Measurements from ENCODE around the gene RXFP4.

The RXFP4 gene

DNA sequence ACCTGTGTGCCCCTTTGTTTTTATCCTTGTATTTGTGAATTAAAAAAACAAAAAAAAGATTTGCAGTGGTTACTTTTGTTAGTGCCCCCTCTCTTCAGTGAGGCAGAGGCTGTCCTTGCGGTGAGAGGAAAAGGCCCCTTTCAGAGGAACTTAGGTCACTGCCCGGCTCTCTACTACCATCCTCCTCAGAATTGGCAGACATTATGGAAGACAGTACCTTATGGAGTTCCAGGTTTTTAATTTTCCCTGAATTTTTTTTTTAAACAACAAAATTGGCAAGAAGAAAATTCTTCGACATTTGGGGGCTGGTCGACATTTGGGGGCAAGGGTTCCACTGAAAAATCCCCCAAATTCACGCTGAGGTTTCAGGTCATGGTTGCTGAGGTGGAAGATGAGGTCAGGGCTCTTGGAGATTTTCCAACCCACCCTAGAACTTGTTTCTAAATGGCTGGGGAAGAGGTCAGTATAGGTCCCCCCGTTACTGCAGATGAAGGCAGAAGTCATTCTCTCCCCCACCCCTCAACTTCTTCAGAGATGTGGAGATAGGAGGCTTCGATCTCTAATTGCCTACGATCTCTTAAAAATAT lies 5.3 kb downstream of the RXFP4 start:
- TF ChIP-seq CTCF (IDR thresholded peaks at IDR 0.05; ENCODE audit: insufficient read depth, low read depth, low read length, missing control alignments): no peak
- DNase-seq (ENCODE audit: low read depth): no peak
- H3K4me3 ChIP-seq (ENCODE audit: low read depth, low read length): 0 out of 2 replicates have a peak overlapping the region, but pooled peaks have one; percentile 7

DNA sequence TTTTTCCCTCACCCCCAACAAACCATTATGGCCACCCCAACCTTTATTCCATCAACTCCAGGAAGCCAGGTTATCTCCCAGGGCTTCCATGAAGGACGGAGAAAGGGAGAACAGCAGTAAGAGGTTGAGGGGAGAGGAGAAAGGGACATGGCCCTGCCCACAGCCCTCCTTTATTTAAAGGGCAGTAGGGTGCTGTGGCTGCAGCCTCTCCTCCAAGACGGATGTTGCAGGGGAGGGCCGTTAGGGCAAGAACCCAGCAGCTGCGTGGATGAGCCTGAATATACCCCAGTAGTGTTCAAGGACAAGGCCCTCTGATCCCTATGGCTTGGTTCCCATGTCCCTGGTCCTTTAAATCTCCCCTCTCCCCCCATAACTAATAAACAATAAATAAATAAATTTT lies 5.9 kb downstream of the RXFP4 start:
- DNase-seq (ENCODE audit: low read depth): no peak

DNA sequence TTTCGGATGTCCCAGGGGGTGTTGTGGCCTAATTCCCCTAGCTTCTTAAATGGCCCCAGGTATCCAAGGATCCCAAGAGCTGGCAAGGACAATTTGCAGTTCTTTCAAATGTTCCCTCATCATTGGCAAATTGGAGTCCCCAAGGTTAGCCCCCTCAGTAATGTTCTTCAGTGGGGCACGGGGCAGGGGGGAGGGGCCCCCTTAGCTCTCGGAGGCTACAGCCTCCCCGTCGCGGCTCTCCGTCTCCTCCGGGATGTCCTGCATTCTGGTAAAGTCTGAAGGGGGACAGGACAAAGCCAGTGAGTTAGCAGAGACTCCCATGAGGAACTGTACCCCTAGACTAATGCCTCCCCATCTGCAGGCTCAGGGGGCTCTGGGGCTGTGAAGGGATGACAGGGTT lies 6.3 kb downstream of the RXFP4 start:
- DNase-seq (ENCODE audit: low read depth): no peak
- no peak overlapping the region for H3K4me3 ChIP-seq (ENCODE audit: low read depth, low read length)
- TF ChIP-seq CTCF (IDR thresholded peaks at IDR 0.05; ENCODE audit: insufficient read depth, low read depth, low read length, missing control alignments): no peak

More for the DNA sequence above, 5.9 kb downstream of the RXFP4 start:
- no peak for TF ChIP-seq CTCF (IDR thresholded peaks at IDR 0.05; ENCODE audit: insufficient read depth, low read depth, low read length, missing control alignments)
- no peak overlapping the region for H3K4me3 ChIP-seq (ENCODE audit: low read depth, low read length)

DNA sequence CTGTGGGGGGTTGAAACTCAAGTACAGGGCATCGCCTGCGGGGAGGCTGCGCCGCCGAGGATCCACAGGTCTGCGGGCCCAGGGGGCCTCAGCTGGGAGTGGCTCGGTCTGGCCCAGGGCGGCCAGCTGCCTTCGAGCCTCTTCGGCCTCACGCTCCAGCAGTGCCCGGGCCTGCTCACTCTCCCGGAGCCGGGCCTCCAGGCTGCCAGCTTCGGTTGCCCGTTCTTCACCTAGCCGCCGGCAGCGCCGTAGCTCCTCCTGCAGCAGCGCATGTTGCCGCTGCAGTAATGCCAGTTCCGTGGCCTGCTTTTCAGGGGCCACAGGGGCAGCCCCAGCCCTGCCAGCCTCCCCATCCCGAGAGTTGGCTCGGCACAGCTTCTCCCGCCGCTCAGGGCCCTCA lies 9.4 kb downstream of the RXFP4 start:
- H3K4me3 ChIP-seq (ENCODE audit: low read depth, low read length): no peak overlapping the region
- no peak for DNase-seq (ENCODE audit: low read depth)
- no peak for TF ChIP-seq CTCF (IDR thresholded peaks at IDR 0.05; ENCODE audit: insufficient read depth, low read depth, low read length, missing control alignments)

GRCh38 chr1:155951753-155952504 lies 10.5 kb downstream of the RXFP4 start:
- no peak overlapping the region for H3K4me3 ChIP-seq (ENCODE audit: low read depth, low read length)
- DNase-seq (ENCODE audit: low read depth): no peak
- TF ChIP-seq CTCF (IDR thresholded peaks at IDR 0.05; ENCODE audit: insufficient read depth, low read depth, low read length, missing control alignments): no peak

- DNase-seq (ENCODE audit: low read depth): no peak
- TF ChIP-seq CTCF (IDR thresholded peaks at IDR 0.05; ENCODE audit: insufficient read depth, low read depth, low read length, missing control alignments): no peak
- H3K4me3 ChIP-seq (ENCODE audit: low read depth, low read length): no peak overlapping the region
These were observed 11.1 kb downstream of the RXFP4 start for GRCh38 chr1:155952505-155952890.

Data from GM12865 (cell line).